Esophagus squamous epithelium (tissue), 5 donors: ENCODE measurements around the gene KLK5. TPM values are rescaled to one million over a fixed set of nuclear protein-coding genes. Genes with fewer than 3 reads are reported as not detected.
"Not testable (repeated sequence)": the region's sequence is repeated elsewhere in the genome, so short reads cannot be mapped to it uniquely, and the experiment has no call there.

Experiments
- DNase-seq: peaks from one replicate; lab custom pipeline; 2025; lab: John Stamatoyannopoulos, UW
- H3K27ac ChIP-seq, 4 donors: fragments of 200-600 bp; sonication (generic); one replicate each; pipeline ENCODE4 v1.5.1; 2016 to 2019; ENCODE audit warnings: mild to moderate bottlenecking in 1 of 4
- H3K27me3 ChIP-seq, 4 donors: fragments of 200-600 bp; sonication (generic); 1 replicate in 3 of 4; 2 replicates in 1 of 4; pipeline versions ENCODE4 v1.5.1 to v1.6.0; 2017 to 2021; ENCODE audit warnings: antibody characterized with exemption in 1 of 4
- H3K36me3 ChIP-seq, 3 donors: fragments of 200-600 bp; sonication (generic); one replicate each; pipeline ENCODE4 v1.5.1; 2016 to 2019
- H3K4me1 ChIP-seq, 3 donors: fragments of 200-600 bp; sonication (generic); one replicate each; pipeline ENCODE4 v1.5.1; 2017 to 2019
- H3K4me3 ChIP-seq, 4 donors: fragments of 200-600 bp; sonication (generic); 1 replicate in 3 of 4; 2 replicates in 1 of 4; pipeline ENCODE4 v1.5.1; 2016 to 2019; ENCODE audit warnings: mild to moderate bottlenecking in 2 of 4, moderate library complexity in 1 of 4
- H3K9me3 ChIP-seq, 3 donors: fragments of 200-600 bp; sonication (generic); one replicate each; pipeline ENCODE4 v1.5.1; 2016 to 2019
- POLR2A ChIP-seq, 4 donors: fragments of 450-650 bp; IDR thresholded peaks; one replicate each; pipeline ENCODE4 v1.6.1; 2017; ENCODE audit warnings: antibody characterized with exemption in 4 of 4, mild to moderate bottlenecking in 4 of 4, moderate library complexity in 3 of 4
- WGBS, 2 donors: methylation state at CpG; one replicate each; pipeline ENCODE4 v1.1.5; 2018; 5-methylcytosine and 5-hydroxymethylcytosine counted together
- intact Hi-C: fragments of 100-400 bp; cut with DNase I; formaldehyde crosslinking; loops from one replicate; pipeline ENCODE4 v1.15.0; 2022
- total RNA-seq, 4 donors: library from RNA; depleted of rRNA; stranded (reverse); fragments of >200 nt; gene quantifications; one replicate each; pipeline ENCODE4 v1.1.0, GENCODE V29; 2016
- TF ChIP-seq, protein P1 (sequence below), 6 experiments: fragments of 450-650 bp in 4 of 6; fragments of 200-600 bp in 2 of 6; sonication (generic) in 2 of 6; IDR thresholded peaks; one replicate each; pipeline ENCODE4 v1.5.1; 2016 to 2019; ENCODE audit warnings: antibody characterized with exemption in 6 of 6, mild to moderate bottlenecking in 4 of 6, moderate library complexity in 4 of 6
- donor health status: DM: yes; HTN: yes; CAD: no.

KLK5 gene
- total RNA-seq, 4 donors from 2014 or later = 5.9 to 84.7 (median 49.9) TPM

DNA sequence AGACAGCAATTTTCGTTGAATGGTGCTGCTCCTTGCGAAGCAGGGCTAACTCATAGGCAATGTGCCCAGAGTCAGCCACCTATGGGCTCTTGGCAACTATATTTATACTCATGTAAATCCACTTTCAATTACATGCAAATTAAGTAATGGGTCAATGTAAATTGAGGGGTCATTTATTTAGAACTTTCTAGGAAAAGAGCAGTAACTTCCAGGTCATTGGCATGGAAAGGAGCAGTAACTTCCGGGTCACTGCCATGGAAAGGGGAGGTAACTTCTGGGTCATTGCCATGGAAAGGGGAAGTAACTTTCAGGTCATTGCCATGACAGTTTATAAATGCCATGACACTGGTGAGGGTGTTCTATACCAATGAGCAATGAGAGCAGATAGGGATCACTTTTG lies 53.3 kb downstream of the KLK5 start:
- intact Hi-C loops = no loop called here
- H3K4me1 ChIP-seq = peaks cover 0 to 5% (median 0%) of the 10 kb centered on the region in 3 donors
- H3K27ac ChIP-seq = no peak overlapping the region
- peaks cover 0 to 48% (median 0%) of the 10 kb centered on the region in 4 donors for H3K27me3 ChIP-seq
- TF ChIP-seq, protein P1, sequence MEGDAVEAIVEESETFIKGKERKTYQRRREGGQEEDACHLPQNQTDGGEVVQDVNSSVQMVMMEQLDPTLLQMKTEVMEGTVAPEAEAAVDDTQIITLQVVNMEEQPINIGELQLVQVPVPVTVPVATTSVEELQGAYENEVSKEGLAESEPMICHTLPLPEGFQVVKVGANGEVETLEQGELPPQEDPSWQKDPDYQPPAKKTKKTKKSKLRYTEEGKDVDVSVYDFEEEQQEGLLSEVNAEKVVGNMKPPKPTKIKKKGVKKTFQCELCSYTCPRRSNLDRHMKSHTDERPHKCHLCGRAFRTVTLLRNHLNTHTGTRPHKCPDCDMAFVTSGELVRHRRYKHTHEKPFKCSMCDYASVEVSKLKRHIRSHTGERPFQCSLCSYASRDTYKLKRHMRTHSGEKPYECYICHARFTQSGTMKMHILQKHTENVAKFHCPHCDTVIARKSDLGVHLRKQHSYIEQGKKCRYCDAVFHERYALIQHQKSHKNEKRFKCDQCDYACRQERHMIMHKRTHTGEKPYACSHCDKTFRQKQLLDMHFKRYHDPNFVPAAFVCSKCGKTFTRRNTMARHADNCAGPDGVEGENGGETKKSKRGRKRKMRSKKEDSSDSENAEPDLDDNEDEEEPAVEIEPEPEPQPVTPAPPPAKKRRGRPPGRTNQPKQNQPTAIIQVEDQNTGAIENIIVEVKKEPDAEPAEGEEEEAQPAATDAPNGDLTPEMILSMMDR (IDR thresholded peaks at IDR 0.05) = no peak
- TF ChIP-seq POLR2A (IDR thresholded peaks at IDR 0.05) = no peak
- DNase-seq = no peak
- no peaks in the 10 kb centered on the region for H3K9me3 ChIP-seq
- no peak overlapping the region for H3K4me3 ChIP-seq
- no peaks in the 10 kb centered on the region for H3K36me3 ChIP-seq
- WGBS, 2 donors = 70 to 80% methylated on average over 2 of the region's 3 CpGs

DNA sequence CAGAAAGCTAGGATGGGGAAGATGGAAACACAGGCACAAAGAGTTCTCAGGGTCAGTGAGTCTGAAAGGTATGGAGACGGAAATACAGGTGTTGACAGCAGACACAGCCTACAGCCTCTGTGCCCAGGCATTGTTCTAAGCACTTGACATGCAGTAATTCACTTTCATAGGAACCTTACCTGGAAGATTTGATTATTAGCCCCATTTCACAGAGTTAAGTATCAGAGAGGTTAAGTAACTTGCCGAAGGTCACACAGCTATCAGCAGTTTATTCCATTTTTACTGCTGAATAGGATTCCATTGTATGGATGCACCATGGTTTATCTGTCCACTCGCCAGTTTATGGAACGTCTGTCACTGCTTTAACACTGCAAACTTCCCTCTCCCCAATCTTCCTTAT lies 54.8 kb downstream of the KLK5 start:
- WGBS, 2 donors = 71 to 78% methylated on average over 4 of the region's 4 CpGs
- intact Hi-C loops = no loop called here
- H3K36me3 ChIP-seq = no peaks in the 10 kb centered on the region
- H3K27ac ChIP-seq = no peak overlapping the region
- no peaks in the 10 kb centered on the region for H3K9me3 ChIP-seq
- peaks cover 0 to 5% (median 0%) of the 10 kb centered on the region in 3 donors for H3K4me1 ChIP-seq
- TF ChIP-seq, protein P1 (IDR thresholded peaks at IDR 0.05) = no peak
- no peak for DNase-seq
- no peak overlapping the region for H3K4me3 ChIP-seq
- peaks cover 0 to 53% (median 0%) of the 10 kb centered on the region in 4 donors for H3K27me3 ChIP-seq

DNA sequence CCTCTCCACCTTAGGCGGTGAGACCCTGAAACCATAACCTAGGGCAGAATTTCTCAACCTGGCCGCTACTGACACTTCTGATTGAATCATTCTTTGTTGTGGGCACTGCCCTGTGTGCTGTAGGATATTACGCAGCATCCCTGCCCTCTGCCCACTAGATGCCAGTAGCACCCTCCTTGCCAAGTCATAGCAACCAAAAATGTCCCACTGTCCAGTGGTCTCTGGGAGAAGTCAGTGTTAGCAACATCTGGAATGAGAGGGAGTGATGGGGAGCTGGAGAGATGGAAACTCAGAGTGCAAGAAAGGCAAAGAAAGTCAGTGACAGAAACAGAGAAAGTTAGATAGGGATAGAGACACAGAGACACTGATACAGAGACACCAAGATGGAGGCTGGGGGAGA lies 55.2 kb downstream of the KLK5 start:
- no peak for DNase-seq
- Histone ChIP-seq H3K27me3 (peaks cover 0 to 57% (median 0%) of the 10 kb centered on the region in 4 donors), H3K4me1 (peaks cover 0 to 5% (median 0%) of the 10 kb centered on the region in 3 donors), H3K9me3 (no peaks in the 10 kb centered on the region), H3K4me3 (no peak overlapping the region), H3K27ac (no peak overlapping the region), H3K36me3 (no peaks in the 10 kb centered on the region)
- intact Hi-C loops = no loop called here
- 53 to 62% methylated on average over 2 to 3 of the region's 3 CpGs for WGBS, 2 donors
- no peak for TF ChIP-seq POLR2A (IDR thresholded peaks at IDR 0.05)
- TF ChIP-seq, protein P1 (IDR thresholded peaks at IDR 0.05) = no peak

DNA sequence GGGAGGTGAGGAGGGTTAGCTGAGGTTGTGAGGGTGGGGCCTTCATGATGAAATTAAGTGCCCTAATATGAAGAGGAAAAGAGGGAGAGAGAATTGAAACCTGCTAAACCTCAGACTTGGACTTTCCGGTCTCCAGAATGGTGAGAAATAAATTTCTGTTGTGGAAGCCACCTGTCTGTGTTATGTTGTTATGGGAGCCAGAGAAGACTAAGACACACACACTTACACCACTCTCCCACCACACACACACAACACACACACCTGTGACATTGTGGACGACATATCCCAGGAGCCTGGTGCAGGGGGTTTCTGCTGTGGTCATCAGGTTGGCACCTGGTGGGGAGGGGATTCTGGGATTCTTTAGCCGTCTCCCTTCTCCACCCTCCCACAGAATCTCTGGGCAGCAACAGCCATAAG lies 55.6 kb downstream of the KLK5 start:
- peaks cover 0 to 61% (median 0%) of the 10 kb centered on the region in 4 donors for H3K27me3 ChIP-seq
- TF ChIP-seq POLR2A (IDR thresholded peaks at IDR 0.05) = no peak
- TF ChIP-seq, protein P1 (IDR thresholded peaks at IDR 0.05) = no peak
- DNase-seq = no peak
- H3K27ac ChIP-seq = no peak overlapping the region
- peaks cover 0 to 5% (median 0%) of the 10 kb centered on the region in 3 donors for H3K4me1 ChIP-seq
- no peaks in the 10 kb centered on the region for H3K9me3 ChIP-seq
- no peaks in the 10 kb centered on the region for H3K36me3 ChIP-seq
- no peak overlapping the region for H3K4me3 ChIP-seq
- intact Hi-C loops = no loop called here
- 53 to 55% methylated on average over 3 of the region's 3 CpGs for WGBS, 2 donors

DNA sequence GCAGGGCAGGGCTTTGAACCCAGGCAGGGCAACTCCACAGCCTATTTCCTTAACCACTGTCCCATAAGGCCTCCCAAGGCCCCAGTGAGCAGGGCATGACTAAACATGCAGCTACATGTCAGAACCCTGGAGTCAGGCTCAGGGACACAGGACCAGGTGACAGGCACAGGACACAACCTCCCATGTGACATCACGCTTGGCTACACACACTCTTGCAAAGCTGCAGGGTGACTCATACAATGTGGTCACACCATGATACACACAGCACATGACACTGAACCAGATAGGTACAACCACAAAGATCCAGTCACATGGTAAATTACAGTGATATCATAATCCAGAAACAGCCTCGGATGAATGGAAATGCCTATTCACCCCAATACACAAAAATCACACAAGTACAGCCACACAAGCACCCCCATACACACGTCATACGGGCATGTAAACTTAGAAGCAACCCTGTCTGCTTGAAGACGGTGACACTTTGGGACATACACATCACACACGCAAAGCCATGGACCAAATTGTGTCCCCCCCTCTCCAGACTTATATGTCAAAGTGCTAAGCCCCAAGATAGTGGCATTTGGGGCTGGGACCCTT lies 56.1 kb downstream of the KLK5 start:
- H3K27ac ChIP-seq = peak overlapping the region in 1 of 4 donors; percentile 29
- DNase-seq = no peak
- WGBS, 2 donors = 48 to 59% methylated on average over 5 to 6 of the region's 6 CpGs
- H3K9me3 ChIP-seq = no peaks in the 10 kb centered on the region
- H3K4me3 ChIP-seq = no peak overlapping the region
- no peaks in the 10 kb centered on the region for H3K36me3 ChIP-seq
- H3K27me3 ChIP-seq = peaks cover 0 to 63% (median 0%) of the 10 kb centered on the region in 4 donors
- intact Hi-C loops = no loop called here
- peaks cover 0 to 5% (median 0%) of the 10 kb centered on the region in 3 donors for H3K4me1 ChIP-seq
- no peak for TF ChIP-seq POLR2A (IDR thresholded peaks at IDR 0.05)
- TF ChIP-seq, protein P1 (IDR thresholded peaks at IDR 0.05) = no peak

DNA sequence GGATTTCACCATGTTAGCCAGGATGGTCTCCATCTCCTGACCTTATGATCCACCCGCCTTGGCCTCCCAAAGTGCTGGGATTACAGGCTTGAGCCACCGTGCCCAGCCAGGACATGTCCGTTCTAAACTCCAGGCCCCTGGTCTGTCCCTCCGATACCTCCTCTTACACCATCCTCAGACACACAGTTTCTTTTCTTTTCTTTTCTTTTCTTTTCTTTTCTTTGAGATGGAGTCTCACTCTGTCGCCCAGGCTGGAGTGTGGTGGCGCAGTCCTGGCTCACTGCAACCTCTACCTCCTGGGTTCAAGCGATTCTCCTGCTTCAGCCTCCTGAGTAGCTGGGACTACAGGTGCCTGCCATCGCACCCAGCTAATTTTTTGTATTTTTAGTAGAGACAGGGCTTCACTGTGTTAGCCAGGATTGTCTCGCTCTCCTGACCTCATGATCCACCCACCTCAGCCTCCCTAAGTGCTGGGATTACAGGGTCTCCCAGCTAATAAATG lies 56.7 kb downstream of the KLK5 start:
- H3K4me1 ChIP-seq, H3K9me3 ChIP-seq, H3K4me3 ChIP-seq, DNase-seq, H3K36me3 ChIP-seq, intact Hi-C loops: not testable (repeated sequence)
- 58 to 80% methylated on average over 6 to 9 of the region's 9 CpGs for whole genome bisulfite sequencing, 2 donors
- peaks cover 0 to 65% (median 0%) of the 10 kb centered on the region in 4 donors for H3K27me3 ChIP-seq
- peak overlapping the region in 1 of 4 donors; percentile 29 for H3K27ac ChIP-seq
